ENCODE data around the gene PRELP. TPM values are rescaled to one million over a fixed set of nuclear protein-coding genes. Genes with fewer than 3 reads are reported as not detected.

The PRELP gene
- total RNA-seq = under 1 TPM; 0.03 to 0.05 (median 0.03) TPM

DNA sequence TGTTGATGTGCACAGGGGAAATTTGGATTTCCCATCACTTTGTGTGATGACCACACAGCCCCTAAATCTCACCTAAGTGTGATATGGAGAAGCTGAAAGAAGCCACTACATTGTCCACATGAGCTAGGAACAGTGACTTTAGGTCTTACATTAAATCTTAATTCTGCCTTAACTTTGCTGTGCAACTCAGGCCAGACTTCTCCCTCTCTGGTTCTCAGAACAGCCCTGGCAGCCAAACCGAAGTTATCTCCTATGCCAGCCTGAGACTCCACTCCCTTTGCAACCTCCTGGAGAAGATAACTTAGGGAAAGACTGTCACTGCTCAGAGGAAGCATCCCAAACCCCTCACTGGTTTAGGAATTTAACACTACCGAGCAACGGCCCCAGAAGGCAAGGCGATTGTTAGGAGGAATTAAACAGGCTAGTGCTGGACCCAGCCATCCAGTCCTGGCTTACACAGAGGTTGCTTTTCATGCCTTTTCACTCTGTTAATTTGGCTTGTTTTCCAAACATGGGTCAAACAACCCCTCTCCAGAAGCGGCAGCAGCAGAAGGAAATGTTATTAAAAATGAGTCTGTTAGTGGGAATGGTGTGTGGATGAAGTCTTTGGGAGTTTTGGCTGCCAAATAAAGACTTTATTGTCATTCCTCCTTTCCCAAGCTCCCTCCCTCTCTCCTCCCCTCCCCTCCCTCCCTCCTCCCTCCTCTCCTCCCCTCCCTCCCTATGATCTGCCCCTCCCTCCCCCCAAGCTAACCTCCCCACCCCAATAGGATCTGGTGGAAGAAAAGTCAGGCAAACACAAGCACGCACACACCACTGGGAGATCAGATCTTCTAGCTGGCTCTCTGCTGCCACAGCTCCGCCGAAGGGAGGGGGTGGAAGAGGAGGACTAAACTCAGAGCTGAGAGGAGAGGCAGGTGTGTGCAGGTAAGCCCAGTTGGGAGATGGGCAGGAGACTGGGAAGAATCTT is at the start of gene PRELP:
Gene PRELP, plus strand, starts transcription at position 795 of the 970 bp plus-strand sequence. CDS start 7,379 bp downstream, outside the sequence.
- H3K9me3 Mint-ChIP-seq = no peaks in the 10 kb centered on the region
- H3K4me3 Mint-ChIP-seq = no peak within 1 kb of the TSS
- ATAC-seq (no peak), DNase-seq (no peak)
- H3K4me1 Mint-ChIP-seq (ENCODE audit: low read depth) = no peaks in the 10 kb centered on the region
- H3K36me3 Mint-ChIP-seq (ENCODE audit: insufficient read depth) = no peaks in the 10 kb centered on the region
- H3K27me3 Mint-ChIP-seq (ENCODE audit: low read depth) = peaks cover 22% of the 10 kb centered on the region

DNA sequence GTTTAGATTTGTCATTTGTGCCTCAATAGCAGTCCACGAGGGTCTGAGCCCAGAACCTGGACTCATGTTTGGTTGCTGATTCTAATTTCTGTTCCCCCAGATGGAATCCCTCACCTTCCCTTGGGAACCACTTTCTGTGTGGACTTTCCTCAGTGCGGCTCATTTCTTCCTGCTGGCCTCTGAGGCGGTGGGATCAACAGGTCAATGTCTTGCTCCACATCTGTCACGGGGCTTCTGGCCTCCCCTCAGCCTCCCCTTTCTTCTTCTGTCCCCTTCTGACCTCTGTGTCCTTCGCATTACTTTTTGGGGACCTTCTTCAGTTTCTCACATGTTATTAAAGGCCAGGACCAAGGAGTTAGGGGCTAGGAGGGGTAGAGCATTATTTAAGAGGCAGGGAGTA is 49.2 kb upstream of the PRELP start:
- no peak overlapping the region for H3K4me3 Mint-ChIP-seq
- peaks cover 45% of the 10 kb centered on the region for H3K27me3 Mint-ChIP-seq (ENCODE audit: low read depth)
- no peaks in the 10 kb centered on the region for H3K4me1 Mint-ChIP-seq (ENCODE audit: low read depth)
- ATAC-seq (no peak), DNase-seq (no peak)
- H3K36me3 Mint-ChIP-seq (ENCODE audit: insufficient read depth) = no peaks in the 10 kb centered on the region
- no peaks in the 10 kb centered on the region for H3K9me3 Mint-ChIP-seq

DNA sequence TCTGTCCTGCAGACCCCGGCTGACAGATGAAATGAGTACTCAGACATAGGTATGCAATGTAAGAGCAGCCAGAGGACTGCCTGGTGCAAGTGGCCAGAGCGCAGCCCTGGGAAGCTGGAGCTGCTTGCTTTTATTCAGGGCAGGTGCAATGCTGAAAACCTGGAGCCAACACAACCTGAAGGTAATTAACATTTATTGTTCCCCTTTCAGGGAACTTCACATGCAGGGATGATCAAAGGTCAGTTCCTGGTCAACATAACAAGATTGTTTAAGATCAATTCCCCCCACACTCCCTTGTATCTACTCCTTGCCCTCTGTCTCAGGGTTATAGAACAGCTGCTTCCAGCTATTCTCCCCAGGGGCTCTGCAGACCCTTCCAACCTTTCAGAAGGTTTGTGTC is 48.7 kb upstream of the PRELP start:
- H3K9me3 Mint-ChIP-seq = no peaks in the 10 kb centered on the region
- DNase-seq (no peak), ATAC-seq (no peak)
- H3K27me3 Mint-ChIP-seq (ENCODE audit: low read depth) = peaks cover 45% of the 10 kb centered on the region
- no peaks in the 10 kb centered on the region for H3K4me1 Mint-ChIP-seq (ENCODE audit: low read depth)
- H3K36me3 Mint-ChIP-seq (ENCODE audit: insufficient read depth) = no peaks in the 10 kb centered on the region
- H3K4me3 Mint-ChIP-seq = no peak overlapping the region

DNA sequence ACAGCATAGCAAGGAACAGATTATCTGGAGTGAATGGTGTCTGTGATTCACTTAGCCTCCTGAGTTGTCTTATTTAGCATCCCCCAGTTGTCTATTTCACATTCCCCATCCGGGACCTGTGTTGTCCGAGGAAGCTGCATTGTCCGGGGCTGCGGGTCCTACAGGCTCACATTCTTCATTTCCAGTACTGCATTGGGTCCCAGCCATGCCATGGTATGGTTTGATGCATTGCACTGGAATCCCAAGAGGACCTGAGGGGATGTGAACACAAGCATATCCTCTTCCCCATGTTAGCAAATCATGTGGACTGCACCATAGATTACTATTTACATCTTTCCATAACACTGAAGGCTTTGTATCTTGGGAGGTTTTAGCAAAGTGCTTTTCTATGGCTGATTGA is 48.2 kb upstream of the PRELP start:
- Mint-ChIP-seq H3K9me3 (no peaks in the 10 kb centered on the region), H3K36me3 (ENCODE audit: insufficient read depth) (no peaks in the 10 kb centered on the region)

DNA sequence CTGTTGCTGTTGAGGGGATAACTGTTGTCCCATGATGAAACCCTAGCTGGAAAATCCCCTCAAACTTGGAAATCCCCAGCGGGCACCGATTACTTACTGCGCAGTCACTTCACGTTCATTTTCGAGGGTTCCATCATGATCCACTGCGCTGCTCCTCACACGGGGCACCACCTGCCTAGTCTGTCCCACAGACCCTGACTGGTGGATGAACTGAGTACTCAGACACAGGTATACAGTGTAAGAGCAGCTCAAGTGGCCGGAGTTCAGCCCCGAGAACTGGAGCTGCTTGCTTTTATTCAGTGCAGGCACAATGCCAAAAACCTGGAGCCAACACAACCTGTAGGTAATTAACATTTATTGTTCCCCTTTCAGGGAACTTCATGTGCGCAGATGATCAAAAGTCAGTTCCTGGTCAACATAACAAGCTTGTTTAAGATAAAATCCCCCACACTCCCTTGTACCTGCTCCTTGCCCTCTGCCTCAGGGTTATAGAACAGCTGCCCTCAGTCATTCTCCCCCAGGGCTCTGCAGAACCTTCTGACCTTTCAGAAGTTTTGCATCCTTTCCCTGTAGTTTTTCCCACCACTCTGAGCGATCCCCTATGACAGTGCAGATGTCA is 46.5 kb upstream of the PRELP start:
- DNase-seq = no peak
- H3K4me1 Mint-ChIP-seq (ENCODE audit: low read depth) = no peaks in the 10 kb centered on the region
- no peak for ATAC-seq
- H3K9me3 Mint-ChIP-seq = no peaks in the 10 kb centered on the region
- no peak overlapping the region for H3K4me3 Mint-ChIP-seq
- peaks cover 42% of the 10 kb centered on the region for H3K27me3 Mint-ChIP-seq (ENCODE audit: low read depth)
- H3K36me3 Mint-ChIP-seq (ENCODE audit: insufficient read depth) = no peaks in the 10 kb centered on the region

More for the DNA sequence above, 48.2 kb upstream of the PRELP start:
- no peaks in the 10 kb centered on the region for H3K4me1 Mint-ChIP-seq (ENCODE audit: low read depth)
- peaks cover 44% of the 10 kb centered on the region for H3K27me3 Mint-ChIP-seq (ENCODE audit: low read depth)
- ATAC-seq (no peak), DNase-seq (no peak)
- H3K4me3 Mint-ChIP-seq = no peak overlapping the region

DNA sequence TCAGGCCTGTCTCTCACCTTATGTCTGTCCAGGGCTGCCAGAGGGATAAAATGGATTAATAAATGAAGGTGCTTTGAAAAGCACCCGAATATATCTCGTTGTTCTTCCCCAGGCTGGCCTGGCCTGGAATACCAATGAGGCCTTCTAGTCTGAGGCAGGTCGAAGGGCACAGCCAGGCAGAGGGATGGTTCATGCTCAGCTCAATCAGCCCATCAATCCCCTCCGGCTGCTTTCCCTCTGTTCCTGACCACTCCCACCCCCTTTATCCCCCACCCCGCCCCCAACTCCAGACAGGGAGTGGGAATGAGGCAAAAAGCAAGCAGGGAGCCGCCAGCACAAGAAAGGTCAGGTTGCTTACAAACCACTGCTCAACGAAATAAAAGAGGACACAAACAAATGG is 40.0 kb upstream of the PRELP start:
- DNase-seq = no peak
- H3K9me3 Mint-ChIP-seq = no peaks in the 10 kb centered on the region
- no peaks in the 10 kb centered on the region for H3K36me3 Mint-ChIP-seq (ENCODE audit: insufficient read depth)

DNA sequence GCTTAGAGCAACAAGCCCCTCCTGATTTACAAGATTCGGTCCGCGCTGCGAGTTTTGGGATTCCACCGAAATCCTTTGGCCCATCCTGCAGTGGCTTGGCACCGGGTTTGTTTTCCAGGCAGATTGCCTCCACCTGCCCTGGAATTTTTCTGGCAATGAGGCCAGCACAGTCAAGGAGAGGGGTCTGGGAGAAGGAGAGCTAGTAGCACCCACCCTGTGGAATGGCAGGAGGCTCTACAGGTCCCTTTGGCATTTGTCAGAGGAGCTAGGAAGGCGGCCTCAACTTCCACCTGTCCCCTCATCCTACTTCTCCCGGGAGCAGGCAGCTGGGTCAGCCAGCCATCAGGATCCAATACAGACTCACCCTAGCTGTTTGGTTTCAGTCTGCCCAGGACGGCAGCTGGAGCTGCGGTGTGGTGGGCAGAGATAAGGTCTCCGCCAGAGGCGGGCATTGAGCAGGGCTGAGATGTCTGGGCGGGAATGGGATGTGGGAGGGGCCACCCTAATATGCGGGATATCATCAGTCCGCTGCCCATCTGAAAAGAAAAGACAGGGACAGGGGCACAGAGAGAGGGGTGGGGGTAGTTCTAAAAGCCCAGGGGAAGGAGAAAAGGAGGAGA is 37.8 kb upstream of the PRELP start:
- no peak for ATAC-seq
- Mint-ChIP-seq H3K36me3 (ENCODE audit: insufficient read depth) (no peaks in the 10 kb centered on the region), H3K4me3 (no peak overlapping the region), H3K9me3 (no peaks in the 10 kb centered on the region), H3K27me3 (ENCODE audit: low read depth) (peaks cover 21% of the 10 kb centered on the region), H3K4me1 (ENCODE audit: low read depth) (no peaks in the 10 kb centered on the region)
- no peak for DNase-seq

More for the DNA sequence above, 40.0 kb upstream of the PRELP start:
- H3K4me3 Mint-ChIP-seq = no peak overlapping the region
- no peaks in the 10 kb centered on the region for H3K4me1 Mint-ChIP-seq (ENCODE audit: low read depth)
- H3K27me3 Mint-ChIP-seq (ENCODE audit: low read depth) = peaks cover 20% of the 10 kb centered on the region
- no peak for ATAC-seq

DNA sequence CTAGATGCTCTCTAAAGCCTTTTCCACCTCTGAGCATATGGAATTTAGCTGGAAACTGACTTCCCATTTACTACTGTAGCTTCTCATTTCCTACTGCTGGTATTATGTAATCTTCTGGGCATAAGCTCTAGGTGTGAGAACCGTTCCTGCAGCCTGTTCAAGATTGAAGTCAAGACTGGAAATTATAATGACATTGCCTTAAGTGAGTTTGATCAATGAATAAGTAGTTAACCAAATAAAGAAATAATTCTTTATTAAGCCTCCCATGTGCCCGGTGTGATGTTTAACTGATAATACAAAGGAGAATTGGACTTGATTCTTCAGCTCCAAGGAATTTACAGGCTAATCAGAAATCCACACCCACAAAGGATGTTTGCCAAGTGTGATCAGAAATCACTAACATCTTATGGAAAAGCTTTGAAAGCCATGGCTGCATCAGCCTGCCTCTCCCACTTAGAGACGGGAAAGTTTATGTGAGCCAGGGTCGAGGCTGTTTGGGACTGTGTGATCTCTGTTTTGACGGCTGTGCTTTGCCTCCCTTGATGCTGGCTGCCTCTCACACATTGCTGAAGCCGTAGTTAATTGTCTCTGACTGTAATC is 36.4 kb upstream of the PRELP start:
- H3K36me3 Mint-ChIP-seq (ENCODE audit: insufficient read depth) = no peaks in the 10 kb centered on the region
- no peaks in the 10 kb centered on the region for H3K4me1 Mint-ChIP-seq (ENCODE audit: low read depth)
- DNase-seq (no peak), ATAC-seq (no peak)
- H3K27me3 Mint-ChIP-seq (ENCODE audit: low read depth) = peaks cover 14% of the 10 kb centered on the region
- H3K9me3 Mint-ChIP-seq = no peaks in the 10 kb centered on the region
- no peak overlapping the region for H3K4me3 Mint-ChIP-seq

DNA sequence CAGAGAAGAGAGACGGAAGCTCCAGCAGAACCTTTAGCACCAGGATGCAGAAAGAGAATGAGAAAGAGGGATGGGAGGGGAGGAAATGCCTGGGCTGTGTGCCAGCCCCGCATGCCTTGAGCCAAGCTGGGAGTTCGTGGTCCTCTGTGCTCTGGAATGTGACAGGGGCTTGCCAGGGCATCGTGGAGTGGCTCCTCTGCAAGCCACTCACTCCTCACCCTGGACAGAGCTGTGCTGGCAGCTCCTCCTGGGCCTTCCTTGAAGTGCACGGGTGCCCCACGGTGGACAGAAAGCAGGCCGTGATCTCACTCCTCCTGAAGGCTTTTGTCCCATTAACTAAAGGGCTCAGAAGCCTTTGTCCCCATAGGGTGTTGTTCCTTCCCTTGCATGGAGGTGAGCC is 34.8 kb upstream of the PRELP start:
- no peak for ATAC-seq
- no peaks in the 10 kb centered on the region for H3K9me3 Mint-ChIP-seq
- peaks cover 12% of the 10 kb centered on the region for H3K27me3 Mint-ChIP-seq (ENCODE audit: low read depth)
- no peak overlapping the region for H3K4me3 Mint-ChIP-seq
- H3K36me3 Mint-ChIP-seq (ENCODE audit: insufficient read depth) = no peaks in the 10 kb centered on the region
- H3K4me1 Mint-ChIP-seq (ENCODE audit: low read depth) = no peaks in the 10 kb centered on the region
- no peak for DNase-seq

DNA sequence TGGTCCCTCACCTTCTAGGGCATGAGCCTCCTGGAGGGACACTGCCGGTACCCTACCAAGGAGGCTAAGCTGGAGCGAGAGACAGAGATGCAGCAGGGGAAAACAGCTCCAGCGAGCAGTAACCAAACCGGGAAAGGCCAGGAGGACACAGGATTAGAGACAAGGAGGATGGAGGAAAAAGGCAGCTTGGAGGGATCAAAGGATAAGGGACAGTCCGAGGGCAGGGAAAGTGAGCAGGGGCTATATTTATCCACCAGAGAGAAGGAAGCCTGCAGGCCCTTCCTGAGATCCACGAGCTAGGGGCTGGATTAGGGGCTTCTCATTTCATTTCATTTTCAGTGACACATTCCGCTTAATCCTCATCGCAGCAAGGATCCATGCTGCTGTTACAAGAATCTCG is 33.8 kb upstream of the PRELP start:
- H3K4me1 Mint-ChIP-seq (ENCODE audit: low read depth) = no peaks in the 10 kb centered on the region
- no peaks in the 10 kb centered on the region for H3K9me3 Mint-ChIP-seq

DNA sequence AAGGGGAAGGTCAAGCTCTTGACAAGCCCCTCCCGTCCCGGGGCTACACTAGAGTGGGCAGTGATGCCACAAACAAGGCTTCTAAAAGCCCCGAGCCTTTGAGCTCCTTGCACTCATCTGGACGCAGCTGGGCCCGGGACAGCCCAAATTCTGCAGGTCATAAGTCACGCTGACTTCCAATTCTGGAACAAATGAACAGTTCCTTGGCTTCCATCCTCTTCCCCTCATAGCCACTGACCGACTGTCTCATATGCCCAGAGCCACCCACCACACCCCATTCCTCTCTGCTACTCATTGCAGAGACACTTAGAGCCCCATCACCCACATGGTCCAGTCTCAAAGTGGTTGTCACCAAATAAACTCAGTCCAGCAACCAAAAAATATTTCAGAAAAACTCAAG is 32.8 kb upstream of the PRELP start:
- H3K4me3 Mint-ChIP-seq = no peak overlapping the region
- H3K4me1 Mint-ChIP-seq (ENCODE audit: low read depth) = no peaks in the 10 kb centered on the region
- peaks cover 12% of the 10 kb centered on the region for H3K27me3 Mint-ChIP-seq (ENCODE audit: low read depth)
- no peaks in the 10 kb centered on the region for H3K36me3 Mint-ChIP-seq (ENCODE audit: insufficient read depth)
- ATAC-seq = no peak
- no peaks in the 10 kb centered on the region for H3K9me3 Mint-ChIP-seq
- DNase-seq = no peak

More for the DNA sequence above, 33.8 kb upstream of the PRELP start:
- Mint-ChIP-seq H3K4me3 (no peak overlapping the region), H3K27me3 (ENCODE audit: low read depth) (peaks cover 12% of the 10 kb centered on the region), H3K36me3 (ENCODE audit: insufficient read depth) (no peaks in the 10 kb centered on the region)
- ATAC-seq (no peak), DNase-seq (no peak)

DNA sequence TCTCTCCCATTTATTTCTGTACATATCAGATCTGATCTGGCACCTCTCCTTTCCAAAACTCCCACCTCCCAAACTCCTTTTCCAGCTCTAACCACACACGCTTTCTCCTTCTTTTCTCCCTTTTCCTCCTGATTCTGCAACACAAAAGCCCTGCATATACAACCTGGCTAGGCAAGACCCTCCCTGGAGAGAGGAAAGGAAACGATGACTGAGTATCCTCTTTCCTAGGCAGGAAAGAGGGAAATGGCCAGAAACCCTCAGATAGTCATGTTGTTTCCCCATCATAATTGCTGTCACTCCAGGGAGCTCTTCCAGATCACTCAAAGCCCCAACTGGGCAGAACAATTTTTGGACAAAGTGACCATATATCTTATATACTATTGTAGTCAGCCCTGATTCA is 32.3 kb upstream of the PRELP start:
- Mint-ChIP-seq H3K4me3 (no peak overlapping the region), H3K36me3 (ENCODE audit: insufficient read depth) (no peaks in the 10 kb centered on the region), H3K4me1 (ENCODE audit: low read depth) (no peaks in the 10 kb centered on the region), H3K27me3 (ENCODE audit: low read depth) (peaks cover 12% of the 10 kb centered on the region), H3K9me3 (no peaks in the 10 kb centered on the region)
- DNase-seq (no peak), ATAC-seq (no peak)

DNA sequence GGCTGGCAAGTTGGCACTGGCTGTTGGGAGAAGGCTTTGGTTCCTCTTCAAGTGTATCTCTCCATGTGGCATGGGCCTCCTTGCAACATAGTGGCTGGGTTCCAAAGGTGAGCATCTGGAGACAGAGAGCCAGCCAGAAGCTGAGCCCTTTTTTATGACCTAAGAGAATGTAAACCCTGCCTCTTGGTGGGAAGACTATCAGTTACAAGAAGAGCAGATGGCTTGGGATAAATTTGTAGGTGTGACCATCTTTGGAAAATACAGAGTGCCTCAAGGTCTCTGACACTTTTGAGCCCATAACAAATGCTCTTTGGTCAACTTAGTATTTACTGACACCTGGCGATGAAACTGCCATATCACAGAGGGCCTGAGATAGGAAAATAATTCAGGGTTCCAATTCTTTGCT is 31.4 kb upstream of the PRELP start:
- no peak for ATAC-seq
- peaks cover 16% of the 10 kb centered on the region for H3K27me3 Mint-ChIP-seq (ENCODE audit: low read depth)

DNA sequence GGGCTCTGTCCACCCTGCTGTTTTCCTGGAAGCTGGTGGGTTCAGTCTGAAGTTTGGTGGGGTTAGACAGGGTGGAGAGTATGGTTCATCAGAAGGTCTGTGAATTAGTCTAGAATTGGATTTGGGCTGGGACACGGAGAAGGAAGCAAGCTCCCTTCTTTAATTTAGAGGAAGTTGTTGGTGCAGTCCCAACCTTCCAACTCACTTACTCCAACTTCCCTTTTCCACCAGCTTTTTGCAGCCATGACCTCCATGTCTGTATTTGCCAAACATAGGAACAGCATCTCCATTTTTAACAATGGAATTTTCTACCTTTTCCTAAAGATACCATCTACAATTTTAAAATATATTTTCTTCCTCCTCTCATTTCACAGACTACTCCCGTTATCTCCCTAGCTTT is 28.5 kb upstream of the PRELP start:
- DNase-seq (no peak), ATAC-seq (no peak)
- Mint-ChIP-seq H3K36me3 (ENCODE audit: insufficient read depth) (no peaks in the 10 kb centered on the region), H3K27me3 (ENCODE audit: low read depth) (peaks cover 23% of the 10 kb centered on the region), H3K4me1 (ENCODE audit: low read depth) (no peaks in the 10 kb centered on the region), H3K9me3 (no peaks in the 10 kb centered on the region), H3K4me3 (no peak overlapping the region)

More for the DNA sequence above, 31.4 kb upstream of the PRELP start:
- no peaks in the 10 kb centered on the region for H3K36me3 Mint-ChIP-seq (ENCODE audit: insufficient read depth)
- no peaks in the 10 kb centered on the region for H3K9me3 Mint-ChIP-seq
- H3K4me3 Mint-ChIP-seq = no peak overlapping the region
- DNase-seq = no peak
- no peaks in the 10 kb centered on the region for H3K4me1 Mint-ChIP-seq (ENCODE audit: low read depth)

Measured in activated T-cell treated with anti-CD3 and anti-CD28 coated beads, Interleukin-2, amount 50 U/mL, for 4 hours (primary cell).